T-helper 17 cell (primary cell): ENCODE data around the gene CNTN4. TPM values are rescaled to one million over a fixed set of nuclear protein-coding genes. Genes with fewer than 3 reads are reported as not detected.

Experiments used
- ATAC-seq: fragments of 150-1000 bp; cut with Tn5 transposase; 2 replicates; pipeline ENCODE4 v1.10.0; 2021; ENCODE audit warnings: mild to moderate bottlenecking, moderate library complexity
- DNase-seq, 3 donors: peaks; one replicate each; pipeline versions ENCODE4 v3.0.0 to v3.0.0-alpha.2; 2020 to 2021
- H3K9me3 ChIP-seq: one replicate; pipeline ENCODE4 v1.7.0; 2013; ENCODE audit warnings: low read length, mild to moderate bottlenecking; ENCODE audit not compliant: control insufficient read depth, poor library complexity, severe bottlenecking
- H3K27ac Mint-ChIP-seq: one replicate; pipeline ENCODE4 v1.8.0; 2022; ENCODE audit warnings: mild to moderate bottlenecking, moderate library complexity, mixed read lengths
- H3K27me3 Mint-ChIP-seq: one replicate; pipeline ENCODE4 v1.8.0; 2022; ENCODE audit warnings: mixed read lengths
- H3K36me3 Mint-ChIP-seq: one replicate; pipeline ENCODE4 v1.8.0; 2022; ENCODE audit warnings: low read depth, mixed read lengths
- H3K4me1 Mint-ChIP-seq: one replicate; pipeline ENCODE4 v1.8.0; 2022; ENCODE audit warnings: mild to moderate bottlenecking, mixed read lengths
- H3K4me3 Mint-ChIP-seq: one replicate; pipeline ENCODE4 v1.8.0; 2022; ENCODE audit warnings: mild to moderate bottlenecking, moderate library complexity, mixed read lengths
- total RNA-seq, 4 donors: library from RNA in 2 of 4; stranded (reverse) in 2 of 4; gene quantifications; one replicate each; pipeline ENCODE4 v1.2.3 and lab custom pipeline; 2022 to 2026

The CNTN4 gene
- total RNA-seq, 2 donors from 2014 or later, result not detected

- Mint-ChIP-seq H3K27ac (no peak overlapping the region), H3K36me3 (no peaks in the 10 kb centered on the region), H3K4me3 (no peak overlapping the region), H3K4me1 (no peaks in the 10 kb centered on the region), H3K27me3 (peaks cover 6% of the 10 kb centered on the region)
- H3K9me3 ChIP-seq, result no peaks in the 10 kb centered on the region
- no peak for DNase-seq
- ATAC-seq, result no peak
These were observed 588.3 kb downstream of the CNTN4 start for GRCh38 chr3:2686816-2687502.

- H3K9me3 ChIP-seq, result no peaks in the 10 kb centered on the region
- H3K27ac Mint-ChIP-seq, result no peak overlapping the region
- H3K4me1 Mint-ChIP-seq, result no peaks in the 10 kb centered on the region
- no peak overlapping the region for H3K4me3 Mint-ChIP-seq
- ATAC-seq, result no peak
- H3K36me3 Mint-ChIP-seq, result no peaks in the 10 kb centered on the region
- H3K27me3 Mint-ChIP-seq, result peaks cover 8% of the 10 kb centered on the region
- no peak for DNase-seq
These were observed 598.9 kb downstream of the CNTN4 start for GRCh38 chr3:2697589-2697988.

- Mint-ChIP-seq H3K4me3 (no peak overlapping the region), H3K27ac (no peak overlapping the region), H3K27me3 (peaks cover 9% of the 10 kb centered on the region), H3K36me3 (no peaks in the 10 kb centered on the region), H3K4me1 (no peaks in the 10 kb centered on the region)
- ATAC-seq (no peak), DNase-seq (no peak)
- H3K9me3 ChIP-seq, result no peaks in the 10 kb centered on the region
These were observed 602.8 kb downstream of the CNTN4 start for GRCh38 chr3:2701471-2701870.

- no peak overlapping the region for H3K27ac Mint-ChIP-seq
- peaks cover 7% of the 10 kb centered on the region for H3K27me3 Mint-ChIP-seq
- DNase-seq, result no peak
- no peak for ATAC-seq
- H3K36me3 Mint-ChIP-seq, result no peaks in the 10 kb centered on the region
- H3K9me3 ChIP-seq, result no peaks in the 10 kb centered on the region
- no peak overlapping the region for H3K4me3 Mint-ChIP-seq
- H3K4me1 Mint-ChIP-seq, result no peaks in the 10 kb centered on the region
These were observed 607.6 kb downstream of the CNTN4 start for GRCh38 chr3:2706144-2706835.

GRCh38 chr3:2706836-2707210 lies 608.2 kb downstream of the CNTN4 start:
- Mint-ChIP-seq H3K27ac (no peak overlapping the region), H3K36me3 (no peaks in the 10 kb centered on the region), H3K27me3 (peaks cover 5% of the 10 kb centered on the region), H3K4me1 (no peaks in the 10 kb centered on the region), H3K4me3 (no peak overlapping the region)
- DNase-seq (no peak), ATAC-seq (no peak)
- H3K9me3 ChIP-seq, result no peaks in the 10 kb centered on the region

- Mint-ChIP-seq H3K4me1 (no peaks in the 10 kb centered on the region), H3K27me3 (no peaks in the 10 kb centered on the region), H3K4me3 (no peak overlapping the region), H3K27ac (no peak overlapping the region), H3K36me3 (no peaks in the 10 kb centered on the region)
- H3K9me3 ChIP-seq, result no peaks in the 10 kb centered on the region
- no peak for ATAC-seq
- DNase-seq, result no peak
These were observed 612.4 kb downstream of the CNTN4 start for GRCh38 chr3:2711081-2711480.

GRCh38 chr3:2713923-2714322 lies 615.3 kb downstream of the CNTN4 start:
- H3K4me3 Mint-ChIP-seq, result no peak overlapping the region

GRCh38 chr3:2714834-2715233 lies 616.2 kb downstream of the CNTN4 start:
- no peaks in the 10 kb centered on the region for H3K9me3 ChIP-seq
- no peak overlapping the region for H3K27ac Mint-ChIP-seq
- H3K27me3 Mint-ChIP-seq, result no peaks in the 10 kb centered on the region
- H3K4me3 Mint-ChIP-seq, result no peak overlapping the region
- no peaks in the 10 kb centered on the region for H3K36me3 Mint-ChIP-seq
- no peaks in the 10 kb centered on the region for H3K4me1 Mint-ChIP-seq
- ATAC-seq (no peak), DNase-seq (no peak)

More at GRCh38 chr3:2713923-2714322, 615.3 kb downstream of the CNTN4 start:
- DNase-seq (no peak), ATAC-seq (no peak)
- Mint-ChIP-seq H3K27me3 (no peaks in the 10 kb centered on the region), H3K27ac (no peak overlapping the region), H3K4me1 (no peaks in the 10 kb centered on the region), H3K36me3 (no peaks in the 10 kb centered on the region)
- H3K9me3 ChIP-seq, result no peaks in the 10 kb centered on the region

GRCh38 chr3:2727101-2727500 lies 628.4 kb downstream of the CNTN4 start:
- no peaks in the 10 kb centered on the region for H3K36me3 Mint-ChIP-seq
- peaks cover 36% of the 10 kb centered on the region for H3K27me3 Mint-ChIP-seq
- H3K4me1 Mint-ChIP-seq, result no peaks in the 10 kb centered on the region
- ATAC-seq, result no peak
- H3K4me3 Mint-ChIP-seq, result no peak overlapping the region
- H3K9me3 ChIP-seq, result no peaks in the 10 kb centered on the region
- no peak for DNase-seq
- H3K27ac Mint-ChIP-seq, result no peak overlapping the region

- ATAC-seq (no peak), DNase-seq (no peak)
- H3K4me3 Mint-ChIP-seq, result no peak overlapping the region
- no peaks in the 10 kb centered on the region for H3K36me3 Mint-ChIP-seq
- H3K27me3 Mint-ChIP-seq, result peaks cover 31% of the 10 kb centered on the region
- no peak overlapping the region for H3K27ac Mint-ChIP-seq
- H3K4me1 Mint-ChIP-seq, result no peaks in the 10 kb centered on the region
- no peaks in the 10 kb centered on the region for H3K9me3 ChIP-seq
These were observed 629.1 kb downstream of the CNTN4 start for GRCh38 chr3:2727610-2728318.

- ATAC-seq (no peak), DNase-seq (no peak)
- no peaks in the 10 kb centered on the region for H3K9me3 ChIP-seq
- no peaks in the 10 kb centered on the region for H3K36me3 Mint-ChIP-seq
- peaks cover 25% of the 10 kb centered on the region for H3K27me3 Mint-ChIP-seq
- H3K4me3 Mint-ChIP-seq, result no peak overlapping the region
- H3K27ac Mint-ChIP-seq, result no peak overlapping the region
- peaks cover 3% of the 10 kb centered on the region for H3K4me1 Mint-ChIP-seq
These were observed 633.2 kb downstream of the CNTN4 start for GRCh38 chr3:2731843-2732242.

- no peaks in the 10 kb centered on the region for H3K36me3 Mint-ChIP-seq
- no peaks in the 10 kb centered on the region for H3K9me3 ChIP-seq
- ATAC-seq, result no peak
- peaks cover 3% of the 10 kb centered on the region for H3K4me1 Mint-ChIP-seq
- H3K4me3 Mint-ChIP-seq, result no peak overlapping the region
- no peak overlapping the region for H3K27ac Mint-ChIP-seq
- H3K27me3 Mint-ChIP-seq, result peaks cover 33% of the 10 kb centered on the region
- no peak for DNase-seq
These were observed 636.8 kb downstream of the CNTN4 start for GRCh38 chr3:2735392-2735894.

GRCh38 chr3:2741516-2741915 lies 642.9 kb downstream of the CNTN4 start:
- no peaks in the 10 kb centered on the region for H3K4me1 Mint-ChIP-seq
- ATAC-seq (no peak), DNase-seq (no peak)
- H3K27me3 Mint-ChIP-seq, result peaks cover 46% of the 10 kb centered on the region
- no peak overlapping the region for H3K27ac Mint-ChIP-seq
- H3K9me3 ChIP-seq, result no peaks in the 10 kb centered on the region
- no peaks in the 10 kb centered on the region for H3K36me3 Mint-ChIP-seq
- H3K4me3 Mint-ChIP-seq, result no peak overlapping the region
